Panc1 (cell line): ENCODE results near the gene PLB1. TPM values are rescaled to one million over a fixed set of nuclear protein-coding genes. Genes with fewer than 3 reads are reported as not detected.

ENCODE experiments used
- ATAC-seq: fragments of 200-7000 bp; cut with Tn5 transposase; 2 replicates; pipeline ENCODE4 v1.9.1; 2020; ENCODE audit warnings: mild to moderate bottlenecking, moderate library complexity
- BruUV-seq: library from RNA; stranded (reverse); fragments of 400-500 nt; replicated peaks from 2 replicates; lab custom pipeline; 2021; lab: Mats Ljungman, UMichigan
- CTCF ChIA-PET: fragments of 300-600 bp; sonication (Branson Sonifier 250); formaldehyde crosslinking; loops from one replicate; lab custom pipeline; 2022; ENCODE audit warnings: antibody characterized with exemption; lab: Charles Lee
- POLR2A ChIA-PET: fragments of 300-600 bp; sonication (Branson Sonifier 250); formaldehyde crosslinking; loops from one replicate; lab custom pipeline; 2022; ENCODE audit warnings: antibody characterized with exemption; lab: Charles Lee
- DNase-seq: peaks from one replicate; pipeline ENCODE4 v3.0.0-alpha.2; 2010; ENCODE audit warnings: low read depth, low spot score
- H3K27ac ChIP-seq: 2 replicates; pipeline ENCODE4 v1.5.1; 2011; ENCODE audit warnings: mild to moderate bottlenecking, low read length, inconsistent platforms
- H3K27me3 ChIP-seq: fragments of 200-500 bp; sonication (Bioruptor generic); 2 replicates; pipeline ENCODE4 v1.6.0; 2014; ENCODE audit warnings: low read length, inconsistent platforms; ENCODE audit not compliant: control insufficient read depth, insufficient read depth
- H3K36me3 ChIP-seq: fragments of 200-500 bp; sonication (Bioruptor generic); 2 replicates; pipeline ENCODE4 v1.5.1; 2014; ENCODE audit warnings: inconsistent platforms, mild to moderate bottlenecking, low read length, moderate library complexity; ENCODE audit not compliant: control insufficient read depth, insufficient read depth
- H3K4me1 ChIP-seq: 2 replicates; pipeline ENCODE4 v1.5.1; 2011; ENCODE audit warnings: inconsistent platforms, mild to moderate bottlenecking, low read length, moderate library complexity; ENCODE audit not compliant: control insufficient read depth, insufficient read depth
- H3K4me3 ChIP-seq, 2 experiments: 2 replicates each; pipeline ENCODE4 v1.5.1; 2011 to 2012; ENCODE audit warnings: low read depth in 2 of 2, low read length in 2 of 2, mild to moderate bottlenecking in 2 of 2, inconsistent platforms in 1 of 2, moderate library complexity in 1 of 2
- H3K9me3 ChIP-seq: fragments of 200-500 bp; sonication (Bioruptor generic); 2 replicates; pipeline ENCODE4 v1.5.1; 2014; ENCODE audit warnings: low read depth, mild to moderate bottlenecking, inconsistent platforms, low read length, moderate library complexity; ENCODE audit not compliant: control insufficient read depth, insufficient read depth
- POLR2AphosphoS5 ChIP-seq: IDR thresholded peaks from 2 replicates; pipeline ENCODE4 v1.6.1; 2012; ENCODE audit warnings: mild to moderate bottlenecking, low read depth, low read length, moderate library complexity
- SIN3A ChIP-seq: IDR thresholded peaks from 2 replicates; pipeline ENCODE4 v1.6.1; 2012; ENCODE audit warnings: low read depth, mild to moderate bottlenecking, low read length, moderate library complexity, borderline replicate concordance; ENCODE audit not compliant: insufficient read depth
- TCF7L2 ChIP-seq: IDR thresholded peaks from 2 replicates; pipeline ENCODE4 v1.6.1; 2011; ENCODE audit warnings: mild to moderate bottlenecking, low read depth, low read length, inconsistent platforms
- in situ Hi-C: cut with HindIII; loops from 2 replicates; pipeline ENCODE4 v1.10.0; 2016; ENCODE audit warnings: low sequenced_read_pairs, low pct_unique_long_range_greater_than_20kb
- intact Hi-C: fragments of 100-400 bp; cut with micrococcal nuclease; formaldehyde crosslinking; loops from one replicate; pipeline ENCODE4 v1.10.0; 2022; ENCODE audit not compliant: unreplicated experiment
- total RNA-seq: library from RNA; stranded (reverse); gene quantifications from one replicate; pipeline ENCODE4 v1.2.1, GENCODE V29; 2021; ENCODE audit not compliant: unreplicated experiment
- TF ChIP-seq, protein P1 (sequence below): fragments of 450-650 bp; IDR thresholded peaks from 2 replicates; pipeline ENCODE4 v1.5.1; 2017; ENCODE audit warnings: mild to moderate bottlenecking
- TF ChIP-seq, protein P2 (sequence below), 2 experiments: IDR thresholded peaks; 2 replicates each; pipeline ENCODE4 v1.6.1; 2011 to 2012; ENCODE audit warnings: low read depth in 2 of 2, control low read depth in 1 of 2, low read length in 1 of 2, mild to moderate bottlenecking in 1 of 2, moderate library complexity in 1 of 2; ENCODE audit not compliant: insufficient read depth in 1 of 2

The PLB1 gene
- total RNA-seq, 1 experiment from 2014 or later: 0.80 TPM

DNA sequence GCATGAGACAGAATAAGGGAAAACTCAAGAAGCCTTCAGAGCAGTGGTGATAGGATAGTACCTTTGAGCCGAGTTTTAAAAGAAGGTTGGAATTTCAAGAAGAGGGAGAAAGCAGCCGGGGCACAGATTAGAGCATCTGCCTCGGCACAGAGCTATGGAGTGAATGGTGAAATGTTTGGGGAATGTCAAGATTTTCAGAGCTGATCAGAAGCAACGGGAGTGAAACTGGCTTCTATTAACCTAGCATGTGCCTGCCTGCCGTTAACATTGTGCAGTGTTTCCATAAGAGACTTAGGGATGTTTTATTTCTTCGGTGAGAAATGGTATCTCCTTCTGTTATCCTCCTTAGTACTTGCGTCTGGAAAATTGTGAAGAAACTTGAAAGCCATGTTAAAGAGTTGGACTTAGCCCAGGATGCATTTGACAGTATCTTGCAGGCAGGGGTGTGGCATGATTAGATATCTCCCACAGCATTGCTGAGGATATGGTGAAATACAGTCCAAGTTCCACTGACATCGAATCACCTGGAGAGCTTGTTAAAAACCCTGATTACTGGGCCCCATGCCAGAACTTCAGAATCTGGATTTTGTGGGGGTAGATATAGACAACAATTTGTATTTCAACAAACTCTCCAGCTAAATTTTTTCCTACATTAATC, 158.9 kb downstream of the PLB1 start:
- ATAC-seq (no peak), DNase-seq (no peak)
- Histone ChIP-seq H3K27me3 (no peaks in the 10 kb centered on the region), H3K4me3 (no peak overlapping the region), H3K4me1 (peaks cover under 1% of the 10 kb centered on the region; the same call in 1 of the 2 replicates), H3K36me3 (no peaks in the 10 kb centered on the region), H3K27ac (no peak overlapping the region), H3K9me3 (no peaks in the 10 kb centered on the region)
- TF ChIP-seq, protein P1, sequence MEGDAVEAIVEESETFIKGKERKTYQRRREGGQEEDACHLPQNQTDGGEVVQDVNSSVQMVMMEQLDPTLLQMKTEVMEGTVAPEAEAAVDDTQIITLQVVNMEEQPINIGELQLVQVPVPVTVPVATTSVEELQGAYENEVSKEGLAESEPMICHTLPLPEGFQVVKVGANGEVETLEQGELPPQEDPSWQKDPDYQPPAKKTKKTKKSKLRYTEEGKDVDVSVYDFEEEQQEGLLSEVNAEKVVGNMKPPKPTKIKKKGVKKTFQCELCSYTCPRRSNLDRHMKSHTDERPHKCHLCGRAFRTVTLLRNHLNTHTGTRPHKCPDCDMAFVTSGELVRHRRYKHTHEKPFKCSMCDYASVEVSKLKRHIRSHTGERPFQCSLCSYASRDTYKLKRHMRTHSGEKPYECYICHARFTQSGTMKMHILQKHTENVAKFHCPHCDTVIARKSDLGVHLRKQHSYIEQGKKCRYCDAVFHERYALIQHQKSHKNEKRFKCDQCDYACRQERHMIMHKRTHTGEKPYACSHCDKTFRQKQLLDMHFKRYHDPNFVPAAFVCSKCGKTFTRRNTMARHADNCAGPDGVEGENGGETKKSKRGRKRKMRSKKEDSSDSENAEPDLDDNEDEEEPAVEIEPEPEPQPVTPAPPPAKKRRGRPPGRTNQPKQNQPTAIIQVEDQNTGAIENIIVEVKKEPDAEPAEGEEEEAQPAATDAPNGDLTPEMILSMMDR: no peak
- no peak for TF ChIP-seq SIN3A
- in situ Hi-C loops (no loop called here), intact Hi-C loops (no loop called here)
- POLR2A ChIA-PET: no interaction called here
- no TSS peak for BruUV-seq
- CTCF ChIA-PET: no interaction called here

DNA sequence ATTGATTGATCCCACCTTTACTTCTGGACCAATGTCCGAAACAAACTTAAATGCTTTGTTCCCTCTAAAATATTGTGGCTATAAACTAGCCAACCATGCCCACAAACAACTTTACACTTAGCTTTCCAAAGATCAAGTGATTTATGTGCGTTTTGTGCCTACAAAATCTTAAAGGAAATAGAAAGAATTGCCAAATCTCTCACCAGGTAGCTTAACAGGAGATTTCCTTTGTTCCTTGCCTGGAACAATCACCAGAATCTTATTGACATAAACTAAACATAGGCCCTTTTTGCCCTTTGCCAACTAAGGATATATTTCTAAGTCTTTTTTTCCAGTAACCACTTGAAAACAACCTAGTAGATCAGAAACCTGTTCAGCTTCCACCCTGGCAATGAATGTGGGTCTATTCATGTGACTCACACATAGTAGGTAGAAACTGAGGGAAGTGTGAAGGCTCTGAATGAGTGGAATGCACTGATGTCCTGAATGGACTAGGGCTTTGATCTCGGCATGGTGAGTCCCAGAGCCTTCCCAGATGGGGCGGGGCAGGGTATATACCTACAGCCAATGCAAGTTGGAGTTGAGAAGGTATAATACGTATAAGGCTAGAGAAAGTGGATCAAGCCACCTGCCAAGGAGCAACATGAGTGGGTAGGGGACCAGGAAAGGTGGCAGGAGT, 161.2 kb downstream of the PLB1 start:
- DNase-seq: no peak

More for the DNA sequence above, 161.2 kb downstream of the PLB1 start:
- H3K9me3 ChIP-seq: no peaks in the 10 kb centered on the region
- no TSS peak for BruUV-seq
- in situ Hi-C loops (no loop called here), intact Hi-C loops (no loop called here)
- no peaks in the 10 kb centered on the region for H3K36me3 ChIP-seq
- no peak overlapping the region for H3K27ac ChIP-seq
- peaks cover 4% of the 10 kb centered on the region; the same call in 1 of the 2 replicates for H3K4me1 ChIP-seq
- no peak for TF ChIP-seq POLR2AphosphoS5
- no peak for TF ChIP-seq SIN3A
- TF ChIP-seq, protein P1: no peak
- TF ChIP-seq, protein P2, sequence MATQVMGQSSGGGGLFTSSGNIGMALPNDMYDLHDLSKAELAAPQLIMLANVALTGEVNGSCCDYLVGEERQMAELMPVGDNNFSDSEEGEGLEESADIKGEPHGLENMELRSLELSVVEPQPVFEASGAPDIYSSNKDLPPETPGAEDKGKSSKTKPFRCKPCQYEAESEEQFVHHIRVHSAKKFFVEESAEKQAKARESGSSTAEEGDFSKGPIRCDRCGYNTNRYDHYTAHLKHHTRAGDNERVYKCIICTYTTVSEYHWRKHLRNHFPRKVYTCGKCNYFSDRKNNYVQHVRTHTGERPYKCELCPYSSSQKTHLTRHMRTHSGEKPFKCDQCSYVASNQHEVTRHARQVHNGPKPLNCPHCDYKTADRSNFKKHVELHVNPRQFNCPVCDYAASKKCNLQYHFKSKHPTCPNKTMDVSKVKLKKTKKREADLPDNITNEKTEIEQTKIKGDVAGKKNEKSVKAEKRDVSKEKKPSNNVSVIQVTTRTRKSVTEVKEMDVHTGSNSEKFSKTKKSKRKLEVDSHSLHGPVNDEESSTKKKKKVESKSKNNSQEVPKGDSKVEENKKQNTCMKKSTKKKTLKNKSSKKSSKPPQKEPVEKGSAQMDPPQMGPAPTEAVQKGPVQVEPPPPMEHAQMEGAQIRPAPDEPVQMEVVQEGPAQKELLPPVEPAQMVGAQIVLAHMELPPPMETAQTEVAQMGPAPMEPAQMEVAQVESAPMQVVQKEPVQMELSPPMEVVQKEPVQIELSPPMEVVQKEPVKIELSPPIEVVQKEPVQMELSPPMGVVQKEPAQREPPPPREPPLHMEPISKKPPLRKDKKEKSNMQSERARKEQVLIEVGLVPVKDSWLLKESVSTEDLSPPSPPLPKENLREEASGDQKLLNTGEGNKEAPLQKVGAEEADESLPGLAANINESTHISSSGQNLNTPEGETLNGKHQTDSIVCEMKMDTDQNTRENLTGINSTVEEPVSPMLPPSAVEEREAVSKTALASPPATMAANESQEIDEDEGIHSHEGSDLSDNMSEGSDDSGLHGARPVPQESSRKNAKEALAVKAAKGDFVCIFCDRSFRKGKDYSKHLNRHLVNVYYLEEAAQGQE (IDR thresholded peaks at IDR 0.05; ENCODE audit: insufficient read depth in 1 of 2, low read depth in 2 of 2, low read length in 1 of 2): no peak
- TF ChIP-seq TCF7L2: no peak
- CTCF ChIA-PET: no interaction called here
- H3K4me3 ChIP-seq: no peak overlapping the region
- POLR2A ChIA-PET: no interaction called here
- H3K27me3 ChIP-seq: no peaks in the 10 kb centered on the region
- no peak for ATAC-seq
